OCI-LY3 (cell line): ENCODE results near the gene DNAH14.

Experiments used
- EZH2phosphoT487 ChIP-seq: fragments of 200-600 bp; shearing (Covaris generic); IDR thresholded peaks from 2 replicates; pipeline ENCODE4 v1.6.1; 2018; ENCODE audit warnings: antibody characterized with exemption, mixed run types, low read depth
- TF ChIP-seq, protein P1 (sequence below): fragments of 200-600, 300-600 bp; sonication (generic); IDR thresholded peaks from 2 replicates; pipeline ENCODE4 v1.5.1; 2014; ENCODE audit warnings: antibody characterized with exemption, low read length, low read depth

DNA sequence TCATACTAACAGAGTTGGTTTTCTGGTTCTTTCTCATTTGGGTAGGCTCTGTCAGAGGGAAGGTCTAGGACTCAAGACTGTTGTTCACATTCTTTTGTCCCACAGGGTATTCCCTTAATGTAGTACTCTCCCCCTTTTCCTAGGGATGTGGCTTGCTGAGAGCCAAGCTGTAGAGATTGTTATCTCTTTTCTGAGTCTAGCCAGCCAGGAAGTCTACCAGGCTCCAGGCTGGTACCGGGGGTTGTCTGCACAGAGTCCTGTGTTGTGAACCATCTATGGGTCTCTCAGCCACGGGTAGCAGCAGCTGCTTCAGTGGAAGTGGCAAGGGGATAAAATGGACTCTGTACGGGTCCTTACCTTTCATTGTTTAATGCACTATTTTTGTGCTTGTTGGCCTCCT is 272.0 kb downstream of the DNAH14 start:
- TF ChIP-seq, protein P1, sequence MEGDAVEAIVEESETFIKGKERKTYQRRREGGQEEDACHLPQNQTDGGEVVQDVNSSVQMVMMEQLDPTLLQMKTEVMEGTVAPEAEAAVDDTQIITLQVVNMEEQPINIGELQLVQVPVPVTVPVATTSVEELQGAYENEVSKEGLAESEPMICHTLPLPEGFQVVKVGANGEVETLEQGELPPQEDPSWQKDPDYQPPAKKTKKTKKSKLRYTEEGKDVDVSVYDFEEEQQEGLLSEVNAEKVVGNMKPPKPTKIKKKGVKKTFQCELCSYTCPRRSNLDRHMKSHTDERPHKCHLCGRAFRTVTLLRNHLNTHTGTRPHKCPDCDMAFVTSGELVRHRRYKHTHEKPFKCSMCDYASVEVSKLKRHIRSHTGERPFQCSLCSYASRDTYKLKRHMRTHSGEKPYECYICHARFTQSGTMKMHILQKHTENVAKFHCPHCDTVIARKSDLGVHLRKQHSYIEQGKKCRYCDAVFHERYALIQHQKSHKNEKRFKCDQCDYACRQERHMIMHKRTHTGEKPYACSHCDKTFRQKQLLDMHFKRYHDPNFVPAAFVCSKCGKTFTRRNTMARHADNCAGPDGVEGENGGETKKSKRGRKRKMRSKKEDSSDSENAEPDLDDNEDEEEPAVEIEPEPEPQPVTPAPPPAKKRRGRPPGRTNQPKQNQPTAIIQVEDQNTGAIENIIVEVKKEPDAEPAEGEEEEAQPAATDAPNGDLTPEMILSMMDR, result no peak
- no peak for TF ChIP-seq EZH2phosphoT487
